GM10847 (cell line): ENCODE measurements around the gene SSC4D.

ENCODE experiments used
- POLR2A ChIP-seq: IDR thresholded peaks from 2 replicates; pipeline ENCODE4 v1.6.1; 2011; ENCODE audit not compliant: insufficient read length; ENCODE audit errors: extremely low read depth

SSC4D gene

DNA sequence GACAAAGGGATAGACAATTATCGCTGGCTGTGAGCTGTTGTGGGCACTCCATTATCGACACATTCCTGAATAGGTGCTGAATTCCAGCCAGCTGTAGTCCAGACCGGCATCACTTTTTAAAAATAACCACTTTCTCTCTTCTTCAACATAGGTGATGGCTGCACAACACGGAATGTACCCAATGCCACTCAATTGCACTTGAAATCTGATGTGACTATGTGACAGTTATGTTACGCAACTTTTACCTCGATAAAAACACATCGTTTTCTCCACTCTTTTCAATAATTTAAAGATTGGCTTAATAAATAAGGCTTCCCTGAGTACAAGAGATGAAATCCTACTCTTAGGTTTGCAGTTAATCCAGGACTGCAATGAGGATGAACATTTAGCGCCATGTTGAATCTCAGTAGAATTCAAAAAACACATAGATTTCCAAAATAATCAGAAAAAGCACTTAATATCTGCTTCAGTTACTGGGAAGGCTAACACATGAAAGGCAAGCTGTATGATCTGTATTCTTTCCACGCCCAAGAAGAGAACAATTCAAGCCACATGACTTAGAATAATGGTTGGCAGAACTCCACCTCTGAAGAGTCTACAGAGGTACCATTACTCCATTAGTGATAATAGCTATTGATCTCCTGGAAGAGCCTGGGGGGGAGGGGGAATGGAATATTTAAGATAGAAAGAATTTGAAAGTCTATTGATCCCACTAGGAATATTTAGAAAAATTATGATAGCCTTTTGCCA, 54.3 kb downstream of the SSC4D start:
- TF ChIP-seq POLR2A, result no peak

DNA sequence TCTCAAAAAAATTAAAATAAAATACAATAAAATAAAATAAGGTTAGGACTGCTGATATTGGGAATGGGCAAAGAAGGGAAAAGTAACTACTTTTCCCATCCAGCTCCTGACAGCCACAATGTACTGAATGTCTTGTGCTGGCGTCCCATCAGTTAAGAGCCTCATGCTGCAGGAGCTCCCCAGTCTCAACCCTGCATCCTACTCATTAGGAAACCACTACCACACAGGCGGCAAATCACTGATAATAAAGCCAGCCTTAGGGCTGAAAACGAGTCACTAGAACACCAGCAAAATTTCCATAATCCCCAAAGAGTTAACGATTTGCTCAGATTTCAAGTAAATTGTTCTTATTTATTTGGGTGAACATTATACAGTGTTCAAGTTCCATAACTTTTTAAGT, 55.0 kb downstream of the SSC4D start:
- TF ChIP-seq POLR2A, result no peak

DNA sequence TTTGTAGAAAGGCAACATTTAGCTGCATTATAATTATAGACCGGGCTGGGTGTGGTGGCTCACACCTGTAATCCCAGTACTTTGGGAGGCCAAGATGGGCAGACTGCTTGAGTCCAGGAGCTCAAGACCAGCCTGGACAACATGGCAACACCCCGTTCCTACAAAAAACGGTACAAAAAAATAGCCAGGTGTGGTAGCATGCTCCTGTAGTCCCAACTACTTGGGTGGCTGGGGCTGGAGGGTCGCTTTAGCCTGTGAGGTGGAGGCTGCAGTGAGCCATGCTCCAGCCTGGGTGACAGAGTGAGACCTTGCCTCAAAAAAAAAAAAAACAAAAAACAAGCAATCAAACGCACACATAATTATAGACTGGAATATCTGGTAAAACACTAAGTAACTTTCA, 55.8 kb downstream of the SSC4D start:
- TF ChIP-seq POLR2A, result no peak

DNA sequence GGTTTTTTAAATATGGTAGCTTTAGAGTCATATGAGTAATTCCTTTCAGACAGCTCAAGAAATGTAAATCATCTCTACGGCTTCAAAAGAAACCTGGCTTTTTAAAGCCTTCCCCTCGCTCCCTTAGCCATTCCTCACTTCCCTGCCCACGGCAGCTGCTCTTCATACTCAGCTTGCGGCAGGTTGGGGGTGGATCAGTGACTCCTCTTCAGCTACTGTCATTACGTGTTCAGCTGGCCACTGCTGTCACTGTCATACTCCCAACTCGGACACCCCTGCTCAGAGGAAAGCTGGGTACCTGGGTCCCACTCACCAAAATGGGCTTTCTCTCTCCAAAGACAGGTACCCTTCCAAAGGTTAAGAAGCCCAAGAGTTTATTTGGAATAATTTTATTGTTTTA, 57.3 kb downstream of the SSC4D start:
- no peak for TF ChIP-seq POLR2A

DNA sequence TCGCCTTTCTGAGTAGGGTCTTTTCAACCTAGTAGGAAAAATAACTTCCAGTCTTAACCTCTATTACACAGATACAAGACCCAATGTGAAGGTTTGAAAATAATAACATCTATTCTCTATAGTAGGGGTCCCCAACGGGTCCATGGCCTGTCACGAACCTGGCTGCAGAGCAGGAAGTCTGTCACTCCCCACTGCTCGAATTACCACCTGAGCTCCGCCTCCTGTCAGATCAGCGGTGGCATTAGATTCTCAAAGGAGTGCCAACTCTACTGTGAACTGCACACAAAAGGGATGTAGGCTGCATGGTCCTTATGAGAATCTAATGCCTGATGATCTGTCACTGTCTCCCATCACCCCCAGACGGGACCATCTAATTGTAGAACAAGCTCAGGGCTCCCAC, 58.1 kb downstream of the SSC4D start:
- TF ChIP-seq POLR2A, result no peak

DNA sequence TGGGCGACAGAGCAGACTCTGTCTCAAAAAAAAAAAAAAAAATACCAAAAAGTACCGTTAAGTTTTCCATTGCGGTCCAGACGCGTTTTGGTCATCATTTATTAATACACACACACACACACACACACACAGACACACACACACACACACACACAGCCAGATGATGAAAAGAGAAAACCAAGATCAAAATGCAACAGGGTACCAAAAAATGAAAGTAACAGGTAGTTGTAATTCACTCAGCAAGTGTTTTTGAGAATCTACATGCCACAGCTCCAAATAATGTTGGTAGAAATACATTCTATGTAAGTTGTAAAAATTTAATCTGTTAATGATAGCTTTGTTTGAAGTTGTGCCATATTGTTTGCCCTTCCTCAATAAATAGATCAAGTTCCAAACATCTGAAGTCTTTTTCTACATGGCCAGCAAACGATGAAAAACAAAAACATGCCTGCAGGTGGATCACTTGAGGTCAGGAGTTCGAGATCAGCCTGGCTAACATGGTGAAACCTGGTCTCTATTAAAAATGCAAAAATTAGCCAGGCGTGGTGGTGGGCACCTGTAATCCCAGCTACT, 60.1 kb downstream of the SSC4D start:
- no peak for TF ChIP-seq POLR2A

DNA sequence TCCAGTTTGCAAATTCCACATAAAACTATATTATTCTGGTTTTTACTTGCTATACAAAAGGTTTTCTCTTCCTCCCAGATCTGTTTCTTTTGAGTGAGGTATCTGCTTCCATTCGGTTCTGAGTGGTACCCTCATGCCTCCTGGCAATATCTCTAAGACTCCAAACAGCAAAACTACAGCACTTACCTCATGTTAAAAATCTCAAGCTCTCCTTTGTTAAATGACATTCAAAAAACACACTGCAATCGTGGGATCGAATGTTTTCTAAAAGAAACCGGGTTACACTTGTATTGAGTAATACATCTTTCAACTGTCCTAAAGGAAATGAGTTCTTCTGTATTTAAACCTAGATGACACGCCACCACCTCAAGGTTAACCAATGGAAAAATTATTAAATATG, 61.8 kb downstream of the SSC4D start:
- no peak for TF ChIP-seq POLR2A

DNA sequence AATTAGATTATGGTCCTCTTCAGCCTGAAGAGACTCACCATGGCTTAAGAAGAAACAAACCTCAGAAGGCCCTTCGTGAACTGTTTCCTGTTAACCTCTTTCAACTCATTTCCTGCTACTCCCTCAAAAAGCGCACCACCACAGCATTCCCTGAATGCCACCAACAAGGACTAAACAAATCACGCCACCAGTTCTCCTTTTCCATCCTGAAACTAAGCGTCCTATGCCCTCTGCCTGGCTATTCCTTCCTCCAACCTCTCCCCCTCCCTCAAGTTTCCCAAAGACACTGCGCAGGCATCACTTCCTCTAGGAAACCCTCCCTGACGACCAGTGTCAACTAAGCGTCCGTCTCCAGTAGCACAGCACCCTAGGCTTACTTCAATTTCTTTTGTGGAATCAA, 62.7 kb downstream of the SSC4D start:
- TF ChIP-seq POLR2A, result no peak

DNA sequence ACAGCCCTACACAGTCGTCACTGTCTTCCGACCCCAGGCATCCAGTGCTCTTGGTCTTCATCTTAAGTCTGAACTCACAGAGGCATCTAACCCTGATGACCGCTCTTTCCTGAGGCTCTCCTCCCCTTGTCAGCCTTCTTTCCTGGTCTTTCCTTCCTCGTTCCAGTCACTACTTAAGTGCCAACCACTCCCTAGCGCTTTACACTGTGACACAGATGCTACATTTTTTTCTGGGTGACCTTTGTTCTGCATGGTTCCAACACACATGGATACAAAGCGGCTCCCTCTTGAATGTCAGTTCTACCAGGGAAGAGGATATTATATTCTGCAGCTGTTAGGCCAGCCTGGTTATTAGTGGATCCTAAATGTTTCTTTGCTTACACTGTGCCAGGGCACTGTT, 63.4 kb downstream of the SSC4D start:
- TF ChIP-seq POLR2A, result no peak

DNA sequence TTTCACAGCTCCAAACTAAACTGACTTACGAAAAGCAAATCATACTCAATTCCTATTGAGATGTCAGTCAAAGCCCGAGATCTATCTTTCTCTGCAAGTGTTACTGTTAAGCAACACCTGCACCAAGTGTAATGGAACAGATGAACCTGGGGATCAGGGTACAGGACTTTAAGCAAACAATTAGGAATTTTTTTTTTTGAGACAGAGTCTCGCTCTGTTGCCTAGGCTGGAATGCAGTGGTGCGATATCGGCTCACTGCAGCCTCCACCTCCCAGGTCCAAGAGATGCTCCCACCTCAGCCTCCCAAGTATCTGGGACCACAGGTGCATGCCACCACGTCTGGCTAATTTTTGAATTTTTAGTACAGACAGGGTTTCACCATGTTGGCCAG, 65.6 kb downstream of the SSC4D start:
- no peak for TF ChIP-seq POLR2A

DNA sequence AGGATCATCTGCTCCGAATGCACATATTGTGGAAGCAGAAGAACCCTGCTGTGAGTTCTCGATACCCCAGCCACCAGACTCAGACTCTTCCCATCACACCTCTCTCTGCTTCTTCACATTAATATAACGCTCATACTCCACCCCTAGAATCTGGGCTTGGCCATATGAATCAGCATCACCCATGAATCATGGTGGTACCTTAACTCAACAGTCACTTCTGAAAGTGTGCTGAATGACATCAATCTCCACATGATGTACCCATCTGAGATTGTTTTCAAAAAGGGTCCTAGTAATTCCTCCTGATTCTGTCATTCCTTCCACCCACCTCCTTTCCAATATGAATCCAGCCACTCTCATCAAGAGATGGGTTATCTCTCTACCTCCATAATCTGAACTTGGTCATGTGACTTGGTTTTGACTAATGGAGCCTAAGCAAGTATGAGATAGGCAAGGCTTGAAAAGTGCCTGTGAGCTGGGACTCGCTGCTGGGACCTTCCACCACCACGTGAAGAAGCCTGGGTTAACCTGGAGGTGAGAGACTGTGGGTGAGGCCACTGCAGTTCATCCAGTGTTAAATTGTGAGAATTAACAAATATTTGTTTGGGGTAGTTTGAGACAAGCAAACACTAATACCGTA, 66.1 kb downstream of the SSC4D start:
- TF ChIP-seq POLR2A, result no peak

DNA sequence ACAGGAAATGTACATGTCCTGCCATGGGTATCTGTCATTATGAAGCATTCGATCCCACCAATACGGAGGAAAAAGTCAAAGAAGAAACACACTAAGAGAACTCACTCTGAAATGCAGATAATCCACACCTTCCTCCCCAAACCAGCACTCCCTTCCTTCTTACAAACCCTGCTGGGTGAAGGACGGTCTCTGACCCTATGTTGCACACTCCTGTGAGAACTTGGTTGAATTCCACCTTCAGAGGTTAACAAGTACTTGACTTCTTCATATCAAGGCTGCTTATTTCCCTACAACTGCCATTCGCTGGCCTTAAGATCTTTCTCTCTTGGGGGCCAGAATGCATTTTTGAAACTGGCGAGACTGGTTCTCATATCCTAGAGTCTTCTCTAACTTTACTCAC, 67.3 kb downstream of the SSC4D start:
- no peak for TF ChIP-seq POLR2A

DNA sequence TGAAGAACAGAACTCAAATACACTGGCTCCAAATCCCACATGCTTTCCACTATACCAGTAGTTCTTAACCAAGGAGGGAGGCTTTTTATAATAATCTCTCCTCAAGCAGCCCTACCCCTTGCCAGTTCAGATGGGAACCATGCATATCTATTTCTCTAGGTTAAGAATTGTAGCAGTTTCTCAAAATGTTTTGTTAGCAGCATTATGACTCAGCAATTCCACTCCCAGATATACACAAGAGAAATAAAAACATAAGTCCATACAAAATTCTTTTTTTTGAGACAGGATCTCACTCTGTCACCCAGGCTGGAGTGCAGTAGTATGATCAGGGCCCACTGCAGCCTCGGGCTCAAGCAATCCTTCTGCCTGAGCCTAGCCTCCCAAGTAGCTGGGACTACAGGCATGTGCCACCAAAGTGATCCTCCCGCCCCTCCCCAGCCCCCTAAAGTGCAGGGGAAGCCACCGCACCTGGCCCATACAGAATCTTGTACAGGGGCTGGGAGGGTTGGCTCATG, 68.8 kb downstream of the SSC4D start:
- no peak for TF ChIP-seq POLR2A
